ENCODE results near the gene RAP1GAP2. TPM values are rescaled to one million over a fixed set of nuclear protein-coding genes. Genes with fewer than 3 reads are reported as not detected.

The RAP1GAP2 gene
- total and polyA plus RNA-seq, 2 of the 8 experiments (the other 6 are each of a cell fraction or from before 2014, with no cell fraction given): 24.0 to 63.8 TPM

- Histone ChIP-seq H3K27ac (ENCODE audit: low read depth, low read length) (no peak overlapping the region), H2BK20ac (ENCODE audit: low read length) (no peak overlapping the region), H3K79me2 (ENCODE audit: control insufficient read depth in 1 of 2, insufficient read depth in 2 of 2, low read length in 2 of 2) (no peaks in the 10 kb centered on the region), H3K4me3 (ENCODE audit: extremely low read depth in 1 of 4, insufficient read depth in 2 of 4, low read depth in 3 of 4, low read length in 4 of 4) (peak overlapping the region; percentile 47 to 80 (median 62)), H2BK12ac (ENCODE audit: low read depth, low read length) (peak overlapping the region; percentile 4; the same call in 1 of the 2 replicates), H2BK15ac (ENCODE audit: low read length) (no peak overlapping the region), H3K4ac (replicated peaks; ENCODE audit: insufficient read length, low read depth, low read length) (peak overlapping the region; percentile 90), H4K8ac (ENCODE audit: extremely low read depth, insufficient read depth, low read length) (peak overlapping the region; percentile 73), H4K91ac (replicated peaks; ENCODE audit: insufficient read length, low read length) (peak overlapping the region; percentile 52), H3K4me1 (replicated peaks in 1 of 4; ENCODE audit: control insufficient read depth in 3 of 4, insufficient read depth in 4 of 4, low read length in 3 of 4) (peaks cover 4 to 6% (median 4%) of the 10 kb centered on the region in 4 experiments; a peak in 5 of 7 replicates), H3K9me3 (ENCODE audit: insufficient read depth in 2 of 2, low read depth in 1 of 2, low read length in 1 of 2) (no peaks in the 10 kb centered on the region), H2BK120ac (replicated peaks; ENCODE audit: low read depth, low read length) (peak overlapping the region; percentile 7), H3K79me1 (ENCODE audit: low read depth, low read length) (no peaks in the 10 kb centered on the region), H3K36me3 (ENCODE audit: control insufficient read depth in 2 of 4, insufficient read depth in 4 of 4, low read length in 3 of 4) (no peaks in the 10 kb centered on the region), H3K27me3 (replicated peaks in 1 of 4; ENCODE audit: control insufficient read depth in 3 of 4, extremely low read depth in 1 of 4, insufficient read depth in 3 of 4, low read length in 3 of 4) (peaks cover 0 to 8% (median under 1%) of the 10 kb centered on the region in 4 experiments; a peak in 3 of 7 replicates), H3K18ac (ENCODE audit: extremely low read depth, low read length) (peak overlapping the region; percentile 78), H4K5ac (ENCODE audit: insufficient read length, low read depth, low read length) (peak overlapping the region; percentile 47), H3K56ac (replicated peaks; ENCODE audit: insufficient read length, low read depth, low read length) (no peak overlapping the region), H3K23ac (ENCODE audit: insufficient read length) (no peak overlapping the region), H3K4me2 (ENCODE audit: insufficient read depth in 1 of 2, low read depth in 2 of 2, low read length in 2 of 2) (peak overlapping the region; percentile 54 to 87), H4K20me1 (replicated peaks in 1 of 2; ENCODE audit: control insufficient read depth in 1 of 2, insufficient read depth in 2 of 2, low read length in 2 of 2) (no peaks in the 10 kb centered on the region), H3K14ac (ENCODE audit: insufficient read length) (no peak overlapping the region), H2AFZ (ENCODE audit: low read length) (peak overlapping the region; percentile 43; the same call in 1 of the 2 replicates), H2AK5ac (ENCODE audit: low read depth, low read length) (no peak overlapping the region), H2BK5ac (ENCODE audit: low read depth, low read length) (no peak overlapping the region; the same call in 1 of the 2 replicates), H3K9ac (replicated peaks in 1 of 4; ENCODE audit: extremely low read depth in 1 of 4, low read depth in 3 of 4, low read length in 3 of 4) (no peak overlapping the region; a peak in 1 of 7 replicates), H3K23me2 (ENCODE audit: low read depth, low read length) (peaks cover 3% of the 10 kb centered on the region; the same call in 1 of the 2 replicates)
- ChIA-PET CTCF (ENCODE audit: partially characterized antibody) (interaction anchor here (1.0 to 4.2 kb wide), 5 partner anchors 11 to 31 kb away, joined by 3 to 21 read pairs (median 3); no protein-coding TSS in a partner anchor), POLR2A (ENCODE audit: partially characterized antibody) (interaction anchor here (0.6 to 3.8 kb wide), 8 partner anchors 14 to 118 kb away, joined by 3 to 13 read pairs (median 4); no protein-coding TSS in a partner anchor)
- DNase-seq (ENCODE audit: low read depth in 1 of 2, low spot score in 2 of 2) (peak in 1 of 2 experiments; percentile 88), FAIRE-seq (no peak)
- WGBS, 2 experiments (ENCODE audit: extremely low coverage in 1 of 2, insufficient coverage in 1 of 2, insufficient read length in 1 of 2, insufficient replicate concordance in 2 of 2, low coverage in 1 of 2, low lambda C conversion rate in 2 of 2, missing lambda C conversion rate in 1 of 2): 4% methylated on average over 33 of the region's 46 CpGs; no CpG with 5 or more reads in 1 of the 2 experiments
- TF ChIP-seq ZNF274 (IDR thresholded peaks at IDR 0.05; ENCODE audit: borderline replicate concordance, extremely low read depth, low read length) (no peak), POU5F1 (IDR thresholded peaks at IDR 0.05; ENCODE audit: low read depth, low read length) (no peak), RAD21 (IDR thresholded peaks at IDR 0.05 in 1 of 2, conservative IDR thresholded peaks at IDR 0.05 in 1 of 2; ENCODE audit: low read depth in 2 of 2, low read length in 2 of 2) (no peak; a peak in 1 of 4 replicates), USF2 (IDR thresholded peaks at IDR 0.05; ENCODE audit: low read length) (peak; percentile 39; the same call in 1 of the 2 replicates), SIN3A (conservative IDR thresholded peaks at IDR 0.05 in 1 of 2, IDR thresholded peaks at IDR 0.05 in 1 of 2; ENCODE audit: low read depth in 1 of 2, low read length in 2 of 2) (no peak), SIX5 (IDR thresholded peaks at IDR 0.05; ENCODE audit: low read depth, low read length) (peak; percentile 38; the same call in 1 of the 2 replicates), RBBP5 (IDR thresholded peaks at IDR 0.05; ENCODE audit: borderline replicate concordance, low read depth, low read length) (0 out of 2 replicates have a peak, but pooled peaks have one; percentile 79), SRF (IDR thresholded peaks at IDR 0.05; ENCODE audit: low read depth, low read length) (no peak), KDM4A (IDR thresholded peaks at IDR 0.05; ENCODE audit: low read depth, low read length, severe bottlenecking) (peak; percentile 89)
Observed at GRCh38 chr17:2755891-2756724, 40.1 kb upstream of the RAP1GAP2 start.
